Neuronal stem cell (in vitro differentiated cells): ENCODE results near the gene ANKMY2.

Source experiments
- DNase-seq: peaks from one replicate; pipeline ENCODE4 v3.0.0-alpha.2; 2013; ENCODE audit warnings: low spot score
- H2AFZ ChIP-seq: one replicate; pipeline ENCODE4 v1.6.1; 2013; ENCODE audit warnings: mild to moderate bottlenecking, low read length, inconsistent platforms
- H2AK5ac ChIP-seq: 2 replicates; pipeline ENCODE4 v1.6.1; 2013; ENCODE audit warnings: low read depth, mild to moderate bottlenecking, inconsistent platforms, low read length, moderate library complexity, mixed read lengths
- H2BK120ac ChIP-seq: 2 replicates; pipeline ENCODE4 v1.6.1; 2013; ENCODE audit warnings: low read depth, mild to moderate bottlenecking, inconsistent platforms, low read length, moderate library complexity, mixed read lengths
- H2BK12ac ChIP-seq: one replicate; pipeline ENCODE4 v1.6.1; 2013; ENCODE audit warnings: low read length, inconsistent platforms
- H2BK15ac ChIP-seq: 2 replicates; pipeline ENCODE4 v1.6.1; 2013; ENCODE audit warnings: mild to moderate bottlenecking, low read length, inconsistent platforms, mixed read lengths
- H2BK5ac ChIP-seq: one replicate; pipeline ENCODE4 v1.6.1; 2013; ENCODE audit warnings: inconsistent platforms, mild to moderate bottlenecking, low read length, moderate library complexity
- H3K14ac ChIP-seq: one replicate; pipeline ENCODE4 v1.6.1; 2013; ENCODE audit warnings: low read length, inconsistent platforms
- H3K18ac ChIP-seq: 2 replicates; pipeline ENCODE4 v1.6.1; 2013; ENCODE audit warnings: low read length, inconsistent platforms
- H3K23ac ChIP-seq: 2 replicates; pipeline ENCODE4 v1.6.1; 2013; ENCODE audit warnings: low read depth, mild to moderate bottlenecking, mixed read lengths, low read length, inconsistent platforms; ENCODE audit not compliant: poor library complexity
- H3K27ac ChIP-seq: replicated peaks from 3 replicates; pipeline ENCODE4 v1.5.1; 2013; ENCODE audit warnings: low read length, inconsistent platforms
- H3K27me3 ChIP-seq, 3 experiments: 2 replicates each; pipeline ENCODE4 v1.6.1; 2013; ENCODE audit warnings: low read length in 3 of 3, mild to moderate bottlenecking in 2 of 3, inconsistent platforms in 1 of 3, low read depth in 1 of 3, mixed read lengths in 1 of 3, moderate library complexity in 1 of 3; ENCODE audit not compliant: control insufficient read depth in 3 of 3, insufficient read depth in 3 of 3
- H3K36me3 ChIP-seq, 2 donors: replicated peaks in 1 of 2; 2 replicates each; pipeline ENCODE4 v1.6.1; 2013; ENCODE audit warnings: low read length in 2 of 2; ENCODE audit not compliant: control insufficient read depth in 2 of 2, insufficient read depth in 2 of 2
- H3K4ac ChIP-seq: 2 replicates; pipeline ENCODE4 v1.6.1; 2013; ENCODE audit warnings: inconsistent platforms, mild to moderate bottlenecking, low read length, moderate library complexity
- H3K4me1 ChIP-seq, 2 donors: 1 replicate in 1 of 2; 2 replicates in 1 of 2; pipeline ENCODE4 v1.6.1; 2013; ENCODE audit warnings: low read length in 2 of 2, low read depth in 1 of 2; ENCODE audit not compliant: control insufficient read depth in 2 of 2, insufficient read depth in 1 of 2
- H3K4me2 ChIP-seq: one replicate; pipeline ENCODE4 v1.6.1; 2013; ENCODE audit warnings: mild to moderate bottlenecking, low read length, inconsistent platforms; ENCODE audit not compliant: insufficient read depth, poor library complexity, severe bottlenecking
- H3K4me3 ChIP-seq, 2 donors: 2 replicates each; pipeline ENCODE4 v1.5.1; 2013; ENCODE audit warnings: low read length in 2 of 2, mild to moderate bottlenecking in 2 of 2, inconsistent platforms in 1 of 2, moderate library complexity in 1 of 2
- H3K79me1 ChIP-seq: one replicate; pipeline ENCODE4 v1.6.1; 2013; ENCODE audit warnings: low read depth, mild to moderate bottlenecking, inconsistent platforms, low read length, moderate library complexity
- H3K9ac ChIP-seq: one replicate; pipeline ENCODE4 v1.6.1; 2013; ENCODE audit warnings: mild to moderate bottlenecking, low read depth, low read length, inconsistent platforms; ENCODE audit not compliant: poor library complexity
- H3K9me3 ChIP-seq, 2 donors: replicated peaks in 1 of 2; 2 replicates each; pipeline versions ENCODE3 to v1.6.1; 2013; ENCODE audit warnings: low read length in 2 of 2, mild to moderate bottlenecking in 2 of 2, inconsistent platforms in 1 of 2, low read depth in 1 of 2, mixed read lengths in 1 of 2, moderate library complexity in 1 of 2; ENCODE audit not compliant: control insufficient read depth in 2 of 2, insufficient read depth in 1 of 2
- H4K8ac ChIP-seq: one replicate; pipeline ENCODE4 v1.6.1; 2013; ENCODE audit warnings: low read depth, mild to moderate bottlenecking, inconsistent platforms, low read length, moderate library complexity
- H4K91ac ChIP-seq: one replicate; pipeline ENCODE4 v1.6.1; 2013; ENCODE audit warnings: low read length, low read depth, mild to moderate bottlenecking, inconsistent platforms; ENCODE audit not compliant: poor library complexity
- WGBS, 2 donors: extraction: QIAGEN DNeasy Blood & Tissue Kit; methylation state at CpG; one replicate each; pipeline ENCODE4 v1.1.7; 2013; ENCODE audit warnings: missing lambda C conversion rate in 2 of 2, mixed read lengths in 1 of 2; ENCODE audit not compliant: insufficient read length in 2 of 2, insufficient replicate concordance in 1 of 2; ENCODE audit errors: extremely low coverage in 2 of 2; 5-methylcytosine and 5-hydroxymethylcytosine counted together

The ANKMY2 gene

DNA sequence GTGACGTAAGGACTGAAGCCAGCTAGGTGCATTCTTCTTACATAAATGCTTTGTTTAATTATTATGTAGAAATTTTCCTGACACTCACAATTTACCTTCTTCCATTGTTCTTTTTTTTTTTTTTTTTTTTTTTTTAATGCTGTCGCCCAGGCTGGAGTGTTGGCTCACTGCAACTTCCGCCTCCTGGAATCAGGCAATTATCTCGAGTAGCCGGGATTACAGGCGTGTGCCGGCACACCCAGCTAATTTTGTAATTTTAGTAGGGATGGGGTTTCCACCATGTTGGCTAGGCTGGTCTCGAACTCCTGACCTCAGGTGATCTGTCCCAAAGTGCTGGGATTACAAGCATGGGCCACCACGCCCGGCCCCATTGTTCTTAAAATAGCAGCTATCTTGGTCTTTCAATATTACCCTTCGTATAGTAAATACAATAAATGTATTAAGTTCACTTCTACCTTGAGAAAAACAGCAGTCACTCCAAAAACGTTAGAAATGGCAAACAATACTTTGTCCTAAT is 32.5 kb upstream of the ANKMY2 start:
- no CpG with 5 or more reads among the region's 12 CpGs for WGBS, 2 donors
- peaks cover 8 to 90% of the 10 kb centered on the region in 2 donors for H3K36me3 ChIP-seq
- H2BK5ac ChIP-seq: no peak overlapping the region
- no peaks in the 10 kb centered on the region for H3K27me3 ChIP-seq
- H3K9ac ChIP-seq: no peak overlapping the region
- no peak overlapping the region for H3K23ac ChIP-seq
- H3K27ac ChIP-seq: no peak overlapping the region
- H2BK12ac ChIP-seq: no peak overlapping the region
- no peak overlapping the region for H4K8ac ChIP-seq
- H3K18ac ChIP-seq: no peak overlapping the region
- H3K14ac ChIP-seq: no peak overlapping the region
- peaks cover 2% of the 10 kb centered on the region for H3K79me1 ChIP-seq
- no peak overlapping the region for H3K4ac ChIP-seq
- DNase-seq: no peak
- no peak overlapping the region for H3K4me3 ChIP-seq
- H2AFZ ChIP-seq: no peak overlapping the region
- H3K4me1 ChIP-seq: no peaks in the 10 kb centered on the region
- H3K9me3 ChIP-seq: peaks cover 0 to 12% of the 10 kb centered on the region in 2 donors
- H2BK15ac ChIP-seq: no peak overlapping the region
- no peak overlapping the region for H2AK5ac ChIP-seq
- H4K91ac ChIP-seq: no peak overlapping the region
- H2BK120ac ChIP-seq: no peak overlapping the region
- no peak overlapping the region for H3K4me2 ChIP-seq

DNA sequence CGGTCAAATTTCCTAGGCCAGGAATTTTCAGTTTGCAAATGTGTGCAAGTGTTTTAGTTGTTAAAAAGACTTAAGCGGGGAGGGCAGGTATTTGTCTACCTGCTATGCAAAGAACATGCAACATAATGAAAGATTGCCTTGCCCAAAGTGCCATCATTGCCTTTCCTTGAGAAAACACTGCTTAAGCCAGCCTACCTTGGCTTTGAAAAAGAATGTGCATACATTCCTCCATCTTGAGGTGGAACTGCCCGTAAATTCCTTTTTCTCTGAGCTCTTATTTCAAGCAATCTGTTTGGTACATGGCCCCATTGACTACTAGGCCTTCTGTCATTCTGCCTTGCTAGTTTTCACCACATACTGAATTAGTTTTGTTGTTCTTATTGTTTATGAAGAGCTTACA is 29.7 kb upstream of the ANKMY2 start:
- no peak for DNase-seq
- no peak overlapping the region for H3K18ac ChIP-seq
- no peak overlapping the region for H2BK15ac ChIP-seq
- H2AFZ ChIP-seq: no peak overlapping the region
- WGBS, 2 donors: no CpG with 5 or more reads among the region's 3 CpGs
- H3K4me2 ChIP-seq: no peak overlapping the region
- H4K8ac ChIP-seq: no peak overlapping the region
- H3K23ac ChIP-seq: no peak overlapping the region
- H3K4me3 ChIP-seq: no peak overlapping the region
- H3K27ac ChIP-seq: no peak overlapping the region
- H3K9ac ChIP-seq: no peak overlapping the region
- H2BK5ac ChIP-seq: no peak overlapping the region
- no peak overlapping the region for H2BK12ac ChIP-seq
- no peaks in the 10 kb centered on the region for H3K27me3 ChIP-seq
- peaks cover 2% of the 10 kb centered on the region for H3K79me1 ChIP-seq
- no peak overlapping the region for H3K14ac ChIP-seq
- H3K9me3 ChIP-seq: peaks cover 0 to 23% of the 10 kb centered on the region in 2 donors
- H4K91ac ChIP-seq: no peak overlapping the region
- no peak overlapping the region for H3K4ac ChIP-seq
- peaks cover 0 to 2% of the 10 kb centered on the region in 2 donors for H3K4me1 ChIP-seq
- no peak overlapping the region for H2AK5ac ChIP-seq
- H3K36me3 ChIP-seq: peaks cover 3 to 76% of the 10 kb centered on the region in 2 donors
- H2BK120ac ChIP-seq: no peak overlapping the region

DNA sequence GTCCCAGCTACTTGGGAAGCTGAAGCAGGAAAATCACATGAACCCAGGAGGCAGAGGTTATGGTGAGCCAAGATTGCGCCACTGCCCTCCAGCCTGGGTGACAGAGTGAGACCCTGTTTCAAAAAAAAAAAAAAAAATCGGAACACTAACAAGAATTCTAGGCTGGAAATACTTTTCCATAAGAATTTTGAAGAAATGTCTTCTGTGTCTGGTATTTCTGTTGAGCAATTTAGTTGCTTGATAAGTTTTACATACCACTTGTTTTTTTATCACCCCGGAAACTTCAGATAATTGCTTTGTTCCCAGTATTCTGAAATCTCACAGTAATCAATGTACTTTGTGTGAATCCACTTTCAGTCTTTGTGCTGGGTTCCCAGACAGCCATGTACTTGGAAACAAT is 26.3 kb upstream of the ANKMY2 start:
- H3K27me3 ChIP-seq: no peaks in the 10 kb centered on the region
- no peak overlapping the region for H2AFZ ChIP-seq
- no peak for DNase-seq
- no peak overlapping the region for H2BK15ac ChIP-seq
- no peak overlapping the region for H3K4ac ChIP-seq
- no peak overlapping the region for H3K9ac ChIP-seq
- H3K27ac ChIP-seq: no peak overlapping the region
- no peak overlapping the region for H3K18ac ChIP-seq
- no CpG with 5 or more reads among the region's 3 CpGs for WGBS, 2 donors
- peaks cover 3% of the 10 kb centered on the region for H3K79me1 ChIP-seq
- peaks cover 0 to 2% of the 10 kb centered on the region in 2 donors for H3K4me1 ChIP-seq
- H3K36me3 ChIP-seq: peaks cover 3 to 79% of the 10 kb centered on the region in 2 donors
- H3K14ac ChIP-seq: no peak overlapping the region
- H3K9me3 ChIP-seq: peaks cover 0 to 21% of the 10 kb centered on the region in 2 donors
- H2BK12ac ChIP-seq: no peak overlapping the region
- no peak overlapping the region for H2BK5ac ChIP-seq
- no peak overlapping the region for H3K4me3 ChIP-seq
- H2AK5ac ChIP-seq: no peak overlapping the region
- H4K91ac ChIP-seq: no peak overlapping the region
- no peak overlapping the region for H3K4me2 ChIP-seq
- no peak overlapping the region for H2BK120ac ChIP-seq
- no peak overlapping the region for H3K23ac ChIP-seq
- no peak overlapping the region for H4K8ac ChIP-seq

GRCh38 chr7:16670731-16671344 is 25.3 kb upstream of the ANKMY2 start:
- no peak overlapping the region for H3K27ac ChIP-seq
- no peak overlapping the region for H3K14ac ChIP-seq
- H3K4ac ChIP-seq: no peak overlapping the region
- H3K9ac ChIP-seq: no peak overlapping the region
- H4K91ac ChIP-seq: no peak overlapping the region
- peaks cover 7 to 79% of the 10 kb centered on the region in 2 donors for H3K36me3 ChIP-seq
- peaks cover 3% of the 10 kb centered on the region for H3K79me1 ChIP-seq
- H4K8ac ChIP-seq: no peak overlapping the region
- DNase-seq: no peak
- H2BK12ac ChIP-seq: no peak overlapping the region
- H2AFZ ChIP-seq: no peak overlapping the region
- H3K4me1 ChIP-seq: peaks cover 0 to 2% of the 10 kb centered on the region in 2 donors
- no peaks in the 10 kb centered on the region for H3K27me3 ChIP-seq
- H3K4me2 ChIP-seq: no peak overlapping the region
- no peak overlapping the region for H3K4me3 ChIP-seq
- H3K23ac ChIP-seq: no peak overlapping the region
- no peak overlapping the region for H2BK15ac ChIP-seq
- peaks cover 0 to 18% of the 10 kb centered on the region in 2 donors for H3K9me3 ChIP-seq
- H3K18ac ChIP-seq: no peak overlapping the region
- no CpG with 5 or more reads among the region's 4 CpGs for WGBS, 2 donors
- no peak overlapping the region for H2BK120ac ChIP-seq
- H2BK5ac ChIP-seq: no peak overlapping the region
- no peak overlapping the region for H2AK5ac ChIP-seq
